GM19452 (cell line): ENCODE measurements around the gene IL18RAP.

ENCODE experiments used
- ATAC-seq: cut with Tn5 transposase; IDR thresholded peaks from one replicate; pipeline ENCODE4 v1.9.1; 2021; ENCODE audit not compliant: unreplicated experiment

The IL18RAP gene

GRCh38 chr2:102492006-102492405, 69.0 kb downstream of the IL18RAP start:
- ATAC-seq: no peak

DNA sequence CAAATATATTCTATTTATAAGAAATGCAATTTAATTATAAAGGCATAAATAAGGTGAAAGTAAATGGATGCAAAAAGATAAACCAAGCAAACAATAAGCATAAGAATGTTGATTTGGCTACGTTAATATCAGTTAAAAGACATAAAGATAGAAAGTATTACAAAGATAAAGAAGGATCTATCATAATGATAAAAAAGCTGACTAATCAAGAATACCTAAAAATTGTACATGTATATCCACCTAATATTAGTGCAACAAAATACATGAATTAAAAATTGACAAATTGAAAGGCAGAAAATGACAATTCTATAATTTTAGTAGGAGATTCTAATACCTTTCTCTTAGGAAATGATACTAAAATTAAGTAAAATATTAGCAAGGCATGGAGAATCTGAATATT, 71.6 kb downstream of the IL18RAP start:
- no peak for ATAC-seq

GRCh38 chr2:102498414-102498813, 75.5 kb downstream of the IL18RAP start:
- ATAC-seq: no peak

- ATAC-seq: no peak
These were observed 76.6 kb downstream of the IL18RAP start for GRCh38 chr2:102499558-102499957.
